CD4-positive, alpha-beta memory T cell (primary cell): Measurements from ENCODE around the gene ERC2. TPM values are rescaled to one million over a fixed set of nuclear protein-coding genes. Genes with fewer than 3 reads are reported as not detected.

Experiments
- CTCF ChIA-PET: fragments of 350-600 bp; sonication (Branson Sonifier 250); formaldehyde crosslinking; loops from one replicate; lab custom pipeline; 2021; ENCODE audit warnings: inconsistent platforms; ENCODE audit not compliant: partially characterized antibody; lab: Charles Lee
- POLR2A ChIA-PET: fragments of 350-600 bp; sonication (Branson Sonifier 250); formaldehyde crosslinking; loops from one replicate; lab custom pipeline; 2021; ENCODE audit not compliant: partially characterized antibody; lab: Charles Lee
- DNase-seq, 5 donors: peaks; one replicate each; pipeline versions ENCODE4 v3.0.0 to v3.0.0-alpha.2; 2020 to 2022; ENCODE audit warnings: mixed read lengths in 1 of 5
- H3K27ac ChIP-seq: one replicate; pipeline ENCODE4 v1.7.0; 2013; ENCODE audit warnings: low read depth, low read length
- H3K27me3 ChIP-seq: 2 replicates; pipeline ENCODE4 v1.7.0; 2013; ENCODE audit warnings: mild to moderate bottlenecking, low read length, moderate library complexity; ENCODE audit not compliant: insufficient read depth
- H3K36me3 ChIP-seq: 2 replicates; pipeline ENCODE4 v1.7.0; 2013; ENCODE audit warnings: mild to moderate bottlenecking, low read length, moderate library complexity; ENCODE audit not compliant: insufficient read depth
- H3K4me1 ChIP-seq: 2 replicates; pipeline ENCODE4 v1.7.0; 2013; ENCODE audit warnings: mild to moderate bottlenecking, low read length, moderate library complexity; ENCODE audit not compliant: insufficient read depth
- H3K4me3 ChIP-seq, 2 donors: one replicate each; pipeline ENCODE4 v1.7.0; 2013; ENCODE audit warnings: low read length in 2 of 2, mild to moderate bottlenecking in 1 of 2
- H3K9me3 ChIP-seq, 2 donors: one replicate each; pipeline ENCODE4 v1.7.0; 2013; ENCODE audit warnings: low read length in 2 of 2, control low read depth in 1 of 2; ENCODE audit not compliant: control insufficient read depth in 1 of 2
- H3K27ac Mint-ChIP-seq, 7 donors: one replicate each; pipeline ENCODE4 v1.8.0; 2020 to 2021; ENCODE audit warnings: mixed read lengths in 7 of 7, mild to moderate bottlenecking in 6 of 7, inconsistent platforms in 3 of 7, moderate library complexity in 3 of 7
- H3K27me3 Mint-ChIP-seq, 2 donors: one replicate each; pipeline ENCODE4 v1.8.0; 2020 to 2021; ENCODE audit warnings: mixed read lengths in 2 of 2
- H3K36me3 Mint-ChIP-seq, 2 donors: one replicate each; pipeline ENCODE4 v1.8.0; 2020 to 2021; ENCODE audit warnings: mixed read lengths in 2 of 2, inconsistent platforms in 1 of 2, mild to moderate bottlenecking in 1 of 2
- H3K4me1 Mint-ChIP-seq, 4 donors: one replicate each; pipeline ENCODE4 v1.8.0; 2020 to 2021; ENCODE audit warnings: mixed read lengths in 4 of 4, mild to moderate bottlenecking in 1 of 4
- H3K4me3 Mint-ChIP-seq, 8 donors: one replicate each; pipeline ENCODE4 v1.8.0; 2020 to 2021; ENCODE audit warnings: mixed read lengths in 8 of 8, mild to moderate bottlenecking in 7 of 8, moderate library complexity in 6 of 8, inconsistent platforms in 3 of 8
- H3K9me3 Mint-ChIP-seq, 8 donors: one replicate each; pipeline ENCODE4 v1.8.0; 2020 to 2021; ENCODE audit warnings: mixed read lengths in 8 of 8, mild to moderate bottlenecking in 5 of 8, inconsistent platforms in 3 of 8, moderate library complexity in 1 of 8
- intact Hi-C: fragments of 100-400 bp; cut with micrococcal nuclease; formaldehyde crosslinking; loops from one replicate; pipeline ENCODE4 v1.15.1; 2023
- polyA plus RNA-seq, 2 donors: library from polyadenylated mRNA; unstranded; fragments of 300-500 nt; fragmentation: Illumina TruSeq; gene quantifications; one replicate each; pipeline ENCODE4 v1.2.3, GENCODE V29; 2021
- total RNA-seq, 2 experiments: library from RNA; stranded (reverse); gene quantifications; one replicate each; pipeline ENCODE4 v1.2.3, GENCODE V29; 2021

ERC2 gene
- total and polyA plus RNA-seq, 4 experiments from 2014 or later: not detected

GRCh38 chr3:56415652-56416051, 52.6 kb downstream of the ERC2 start:
- H3K9me3 ChIP-seq: no peaks in the 10 kb centered on the region
- ChIA-PET POLR2A (no interaction called here), CTCF (no interaction called here)
- no peak overlapping the region for H3K27ac Mint-ChIP-seq
- intact Hi-C loops: no loop called here
- H3K9me3 Mint-ChIP-seq: no peaks in the 10 kb centered on the region
- no peaks in the 10 kb centered on the region for H3K4me1 Mint-ChIP-seq
- peaks cover 7 to 10% of the 10 kb centered on the region in 2 donors for H3K27me3 Mint-ChIP-seq
- H3K36me3 Mint-ChIP-seq: no peaks in the 10 kb centered on the region
- no peaks in the 10 kb centered on the region for H3K27me3 ChIP-seq
- no peak overlapping the region for H3K4me3 Mint-ChIP-seq
- no peaks in the 10 kb centered on the region for H3K4me1 ChIP-seq
- no peak for DNase-seq
- H3K36me3 ChIP-seq: no peaks in the 10 kb centered on the region
- H3K27ac ChIP-seq: no peak overlapping the region
- H3K4me3 ChIP-seq: no peak overlapping the region

DNA sequence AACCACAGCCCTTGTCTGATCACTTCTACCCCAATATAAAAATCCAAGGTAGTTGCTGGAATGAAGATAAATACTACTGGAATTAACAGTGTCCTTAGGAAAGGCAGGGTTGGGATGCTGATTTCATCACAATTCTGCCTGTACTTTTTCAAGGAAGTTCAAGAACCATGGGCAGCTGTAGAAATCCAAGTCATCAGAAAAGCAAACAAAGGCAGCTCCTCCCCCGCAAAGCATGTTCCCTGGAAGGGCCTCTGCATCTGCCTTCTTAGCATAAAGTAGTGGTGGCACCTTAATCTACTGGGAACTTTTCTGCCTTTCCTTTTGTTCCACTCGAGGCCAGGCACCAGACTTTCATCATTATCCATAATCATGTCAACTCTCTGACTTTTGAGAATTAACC, 54.4 kb downstream of the ERC2 start:
- ChIA-PET POLR2A (no interaction called here), CTCF (no interaction called here)
- H3K4me1 Mint-ChIP-seq: no peaks in the 10 kb centered on the region
- H3K27me3 ChIP-seq: no peaks in the 10 kb centered on the region
- H3K9me3 Mint-ChIP-seq: no peaks in the 10 kb centered on the region
- no peaks in the 10 kb centered on the region for H3K9me3 ChIP-seq
- no peaks in the 10 kb centered on the region for H3K36me3 ChIP-seq
- intact Hi-C loops: no loop called here
- no peaks in the 10 kb centered on the region for H3K4me1 ChIP-seq
- no peak overlapping the region for H3K27ac Mint-ChIP-seq
- H3K27me3 Mint-ChIP-seq: peaks cover 7 to 9% of the 10 kb centered on the region in 2 donors
- no peak for DNase-seq
- no peak overlapping the region for H3K4me3 Mint-ChIP-seq
- no peak overlapping the region for H3K4me3 ChIP-seq
- H3K36me3 Mint-ChIP-seq: no peaks in the 10 kb centered on the region
- no peak overlapping the region for H3K27ac ChIP-seq

- Histone ChIP-seq H3K4me1 (no peaks in the 10 kb centered on the region), H3K27ac (no peak overlapping the region), H3K27me3 (no peaks in the 10 kb centered on the region), H3K36me3 (no peaks in the 10 kb centered on the region), H3K9me3 (no peaks in the 10 kb centered on the region), H3K4me3 (no peak overlapping the region)
- ChIA-PET POLR2A (no interaction called here), CTCF (no interaction called here)
- H3K4me3 Mint-ChIP-seq: no peak overlapping the region
- intact Hi-C loops: no loop called here
- DNase-seq: no peak
- H3K36me3 Mint-ChIP-seq: no peaks in the 10 kb centered on the region
- H3K9me3 Mint-ChIP-seq: no peaks in the 10 kb centered on the region
- peaks cover 9 to 12% of the 10 kb centered on the region in 2 donors for H3K27me3 Mint-ChIP-seq
- H3K27ac Mint-ChIP-seq: no peak overlapping the region
- H3K4me1 Mint-ChIP-seq: no peaks in the 10 kb centered on the region
These were observed 57.1 kb downstream of the ERC2 start for GRCh38 chr3:56411166-56411565.

GRCh38 chr3:56410576-56410975, 57.7 kb downstream of the ERC2 start:
- no peak overlapping the region for H3K27ac Mint-ChIP-seq
- no peaks in the 10 kb centered on the region for H3K9me3 Mint-ChIP-seq
- ChIA-PET CTCF (no interaction called here), POLR2A (no interaction called here)
- Histone ChIP-seq H3K27ac (no peak overlapping the region), H3K27me3 (no peaks in the 10 kb centered on the region), H3K4me1 (no peaks in the 10 kb centered on the region), H3K9me3 (no peaks in the 10 kb centered on the region), H3K36me3 (no peaks in the 10 kb centered on the region), H3K4me3 (no peak overlapping the region)
- H3K27me3 Mint-ChIP-seq: peaks cover 9 to 11% of the 10 kb centered on the region in 2 donors
- H3K4me3 Mint-ChIP-seq: no peak overlapping the region
- DNase-seq: no peak
- no peaks in the 10 kb centered on the region for H3K36me3 Mint-ChIP-seq
- H3K4me1 Mint-ChIP-seq: no peaks in the 10 kb centered on the region
- intact Hi-C loops: no loop called here

DNA sequence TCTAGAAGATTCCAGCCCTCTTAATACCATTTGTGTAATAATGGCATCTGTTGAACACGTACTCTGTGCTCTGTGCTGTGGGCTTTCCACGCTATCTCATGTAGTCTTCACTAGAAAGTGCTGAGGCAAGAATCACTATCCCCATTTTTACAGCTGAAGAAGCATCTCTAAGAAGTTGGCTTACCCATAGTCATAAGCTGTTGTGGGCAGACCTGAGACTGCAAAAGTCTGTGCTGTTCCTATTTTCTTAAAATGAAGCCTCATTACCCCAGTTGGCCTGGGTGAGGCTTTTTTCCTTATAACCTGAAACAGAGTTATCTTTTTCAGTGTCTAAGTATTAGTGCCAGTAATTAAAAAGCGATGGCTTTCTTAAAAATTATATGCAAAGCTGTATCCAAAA, 58.5 kb downstream of the ERC2 start:
- no peak overlapping the region for H3K4me3 Mint-ChIP-seq
- H3K27me3 Mint-ChIP-seq: peaks cover 11% of the 10 kb centered on the region in 2 donors
- Histone ChIP-seq H3K36me3 (no peaks in the 10 kb centered on the region), H3K27ac (no peak overlapping the region), H3K9me3 (no peaks in the 10 kb centered on the region), H3K4me1 (no peaks in the 10 kb centered on the region), H3K4me3 (no peak overlapping the region), H3K27me3 (no peaks in the 10 kb centered on the region)
- no peak overlapping the region for H3K27ac Mint-ChIP-seq
- intact Hi-C loops: no loop called here
- ChIA-PET CTCF (interaction anchor here (0.7 kb wide), 1 partner anchor 9 kb away, joined by 3 read pairs; no protein-coding TSS in a partner anchor), POLR2A (no interaction called here)
- no peaks in the 10 kb centered on the region for H3K36me3 Mint-ChIP-seq
- DNase-seq: no peak
- peaks cover 0 to 2% (median 0%) of the 10 kb centered on the region in 8 donors for H3K9me3 Mint-ChIP-seq
- H3K4me1 Mint-ChIP-seq: no peaks in the 10 kb centered on the region

DNA sequence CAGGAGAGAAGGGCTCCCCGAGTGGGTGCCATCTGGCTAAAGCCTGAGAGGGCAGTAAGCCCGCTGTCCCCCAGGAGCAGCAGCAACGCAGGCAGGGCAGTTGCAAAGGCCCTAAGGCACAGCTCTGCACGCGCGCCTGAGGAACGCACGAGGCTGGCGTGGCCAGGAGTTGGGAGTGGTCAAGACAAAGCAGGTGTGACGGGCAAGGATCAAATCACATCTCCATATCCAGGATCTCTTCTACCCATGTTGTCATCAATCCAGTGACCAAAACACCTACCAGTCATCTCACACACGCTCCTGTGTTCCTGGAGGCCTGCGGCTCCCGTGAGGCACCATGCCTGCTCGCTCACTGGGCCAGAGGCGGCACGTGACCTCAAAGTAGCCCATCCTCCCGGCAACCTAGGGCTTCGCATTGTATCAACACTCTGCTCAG, 59.5 kb downstream of the ERC2 start:
- H3K27me3 ChIP-seq: no peaks in the 10 kb centered on the region
- H3K9me3 ChIP-seq: no peaks in the 10 kb centered on the region
- H3K27ac ChIP-seq: no peak overlapping the region
- ChIA-PET POLR2A (no interaction called here), CTCF (no interaction called here)
- Mint-ChIP-seq H3K27ac (no peak overlapping the region), H3K4me1 (no peaks in the 10 kb centered on the region), H3K36me3 (no peaks in the 10 kb centered on the region), H3K27me3 (peaks cover 11% of the 10 kb centered on the region in 2 donors), H3K9me3 (peaks cover 0 to 3% (median 0%) of the 10 kb centered on the region in 8 donors), H3K4me3 (no peak overlapping the region)
- no peaks in the 10 kb centered on the region for H3K36me3 ChIP-seq
- no peak for DNase-seq
- H3K4me1 ChIP-seq: no peaks in the 10 kb centered on the region
- intact Hi-C loops: no loop called here
- no peak overlapping the region for H3K4me3 ChIP-seq

GRCh38 chr3:56406826-56407515, 61.3 kb downstream of the ERC2 start:
- no peaks in the 10 kb centered on the region for H3K9me3 ChIP-seq
- no peaks in the 10 kb centered on the region for H3K27me3 ChIP-seq
- no peaks in the 10 kb centered on the region for H3K36me3 Mint-ChIP-seq
- intact Hi-C loops: no loop called here
- no peak for DNase-seq
- ChIA-PET POLR2A (no interaction called here), CTCF (no interaction called here)
- no peak overlapping the region for H3K4me3 ChIP-seq
- H3K36me3 ChIP-seq: no peaks in the 10 kb centered on the region
- no peaks in the 10 kb centered on the region for H3K4me1 ChIP-seq
- H3K9me3 Mint-ChIP-seq: peaks cover 0 to 3% (median 0%) of the 10 kb centered on the region in 8 donors
- no peak overlapping the region for H3K4me3 Mint-ChIP-seq
- H3K27me3 Mint-ChIP-seq: peaks cover 10% of the 10 kb centered on the region in 2 donors
- H3K27ac ChIP-seq: no peak overlapping the region
- H3K27ac Mint-ChIP-seq: no peak overlapping the region
- H3K4me1 Mint-ChIP-seq: no peaks in the 10 kb centered on the region
